HCT116 (cell line): ENCODE measurements around the gene RASGRF1.

Source experiments
- CTCF ChIP-seq, 3 experiments: fragments of 200-600 bp in 1 of 3; sonication (generic) in 1 of 3; IDR thresholded peaks in 2 of 3; conservative IDR thresholded peaks in 1 of 3; 2 replicates each; pipeline ENCODE4 v1.5.1; 2012 to 2017; ENCODE audit warnings: low read depth in 2 of 3, low read length in 2 of 3, antibody characterized with exemption in 1 of 3, borderline replicate concordance in 1 of 3, control low read depth in 1 of 3, mild to moderate bottlenecking in 1 of 3, mixed read lengths in 1 of 3, mixed run types in 1 of 3, moderate library complexity in 1 of 3; ENCODE audit not compliant: insufficient read depth in 1 of 3
- ZNF274 ChIP-seq: fragments of 200-500 bp; sonication (Bioruptor generic); IDR thresholded peaks from 2 replicates; pipeline ENCODE4 v1.6.1; 2014; ENCODE audit warnings: mild to moderate bottlenecking, low read depth, low read length, inconsistent platforms

GRCh38 chr15:78923015-78923414, 167.6 kb downstream of the RASGRF1 start:
- TF ChIP-seq ZNF274 (no peak), CTCF (IDR thresholded peaks at IDR 0.05 in 2 of 3, conservative IDR thresholded peaks at IDR 0.05 in 1 of 3; ENCODE audit: borderline replicate concordance in 1 of 3, insufficient read depth in 1 of 3, low read depth in 2 of 3, low read length in 2 of 3) (no peak)
